Pons (tissue), 1 donor: ENCODE data around the gene TMSB4X.
"Not testable (repeated sequence)": the region's sequence is repeated elsewhere in the genome, so short reads cannot be mapped to it uniquely, and the experiment has no call there.

Source experiments
- DNase-seq: peaks from one replicate; pipeline ENCODE4 v3.0.0-alpha.2; 2016; ENCODE audit warnings: low spot score

Gene TMSB4X

DNA sequence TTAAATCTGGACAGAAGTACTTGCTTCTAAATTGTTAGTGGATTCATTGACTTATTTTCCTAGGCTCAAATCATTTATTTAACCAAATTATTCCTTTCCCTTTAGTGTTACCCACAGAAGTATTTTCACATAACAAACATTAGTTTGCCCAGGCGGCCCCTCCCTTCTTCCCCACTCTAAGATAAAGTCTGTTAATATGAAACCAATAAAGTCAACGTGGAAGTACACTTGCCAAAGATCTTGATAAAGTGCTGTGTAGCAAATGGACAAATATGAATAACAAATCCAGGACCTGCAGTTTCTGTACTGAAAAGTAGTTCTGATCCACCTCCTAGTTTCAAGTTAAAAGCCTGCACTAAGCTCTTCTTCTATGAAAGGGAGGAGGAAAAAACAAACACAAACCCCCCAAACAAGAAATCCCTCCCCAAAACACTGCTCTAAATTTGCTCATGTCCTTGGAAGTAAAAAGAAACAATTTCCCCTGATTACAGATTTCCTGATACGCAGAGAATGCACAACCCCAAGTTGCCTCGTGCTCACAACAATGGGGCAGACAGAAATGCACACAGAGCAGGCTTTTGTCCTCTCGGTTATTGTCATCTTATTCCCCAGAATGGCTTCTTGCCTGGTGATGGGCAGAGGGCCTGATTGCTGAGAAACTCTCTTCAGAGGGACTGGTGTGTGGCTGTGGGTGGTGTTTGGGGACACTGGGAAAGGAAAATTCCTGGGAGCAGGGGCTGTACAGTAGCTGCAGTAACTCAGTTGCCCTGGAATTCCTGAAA lies 23.2 kb downstream of the TMSB4X start:
- DNase-seq: peak; percentile 92

GRCh38 chrX:12999422-12999821 lies 24.5 kb downstream of the TMSB4X start:
- DNase-seq: no peak

- DNase-seq: peak; percentile 67
Observed at GRCh38 chrX:13000301-13000811, 25.4 kb downstream of the TMSB4X start.

DNA sequence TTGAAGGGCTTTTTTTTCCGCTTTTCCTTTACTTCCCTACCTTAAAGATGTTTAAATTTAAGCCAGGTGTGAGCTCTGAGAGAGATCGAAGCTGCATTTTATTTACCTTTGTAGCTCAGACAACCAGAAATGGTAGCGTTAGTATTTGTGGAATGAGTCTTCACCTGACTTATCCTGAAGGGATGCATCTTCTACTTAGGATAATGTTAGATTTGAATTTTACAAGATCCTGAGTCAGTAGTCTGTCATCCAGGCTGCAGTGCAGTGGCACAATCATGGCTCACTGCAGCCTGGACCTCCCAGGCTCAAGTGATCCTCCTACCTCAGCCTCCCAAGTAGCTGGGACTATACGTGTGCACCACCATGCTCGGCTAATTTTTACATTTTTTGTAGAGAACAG lies 26.2 kb downstream of the TMSB4X start:
- DNase-seq: no peak

- DNase-seq: no peak
Observed at GRCh38 chrX:13001961-13002671, 27.2 kb downstream of the TMSB4X start.

DNA sequence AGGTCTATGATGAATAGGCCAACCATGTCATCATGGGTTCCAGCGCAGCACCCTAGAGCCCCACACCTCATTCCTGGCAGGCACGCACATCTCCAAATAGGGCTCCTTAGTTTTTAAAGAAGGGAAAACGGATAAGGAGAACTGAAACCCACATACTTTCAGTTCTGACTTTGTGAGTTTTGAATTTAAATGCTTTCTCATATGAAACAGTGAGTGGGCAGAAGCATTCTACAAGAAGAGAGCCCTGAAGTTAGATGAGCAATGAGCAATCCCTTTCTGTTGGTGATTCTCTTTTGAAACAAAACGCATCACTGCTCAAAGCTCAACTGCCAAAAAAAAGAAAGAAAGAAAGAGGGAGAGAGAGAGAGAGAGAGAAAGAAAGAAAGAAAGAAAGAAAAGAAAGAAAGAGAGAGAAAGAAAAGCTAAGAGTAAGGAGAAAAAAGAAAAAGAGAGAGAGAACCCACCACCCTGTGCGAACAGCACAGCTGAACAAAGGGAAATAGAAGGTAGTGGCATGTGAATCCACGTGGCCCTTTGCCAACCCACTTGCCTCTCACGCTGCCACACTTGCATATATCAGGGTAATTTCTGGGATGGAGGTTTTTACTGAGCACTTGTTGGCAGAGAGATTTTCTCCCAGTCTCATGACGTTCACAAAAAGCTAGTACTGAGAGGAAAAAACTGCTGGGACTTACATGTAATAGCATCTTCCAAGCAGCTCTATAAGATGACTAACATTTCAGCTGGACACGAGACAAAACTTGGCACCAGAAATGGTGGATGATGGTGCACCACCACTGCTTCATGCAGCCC lies 31.0 kb downstream of the TMSB4X start:
- peak; percentile 36 for DNase-seq

GRCh38 chrX:13007519-13008188 lies 32.7 kb downstream of the TMSB4X start:
- no peak for DNase-seq

GRCh38 chrX:13008189-13008533 lies 33.3 kb downstream of the TMSB4X start:
- DNase-seq: no peak

- DNase-seq: no peak
Observed at GRCh38 chrX:13008851-13009250, 33.9 kb downstream of the TMSB4X start.

DNA sequence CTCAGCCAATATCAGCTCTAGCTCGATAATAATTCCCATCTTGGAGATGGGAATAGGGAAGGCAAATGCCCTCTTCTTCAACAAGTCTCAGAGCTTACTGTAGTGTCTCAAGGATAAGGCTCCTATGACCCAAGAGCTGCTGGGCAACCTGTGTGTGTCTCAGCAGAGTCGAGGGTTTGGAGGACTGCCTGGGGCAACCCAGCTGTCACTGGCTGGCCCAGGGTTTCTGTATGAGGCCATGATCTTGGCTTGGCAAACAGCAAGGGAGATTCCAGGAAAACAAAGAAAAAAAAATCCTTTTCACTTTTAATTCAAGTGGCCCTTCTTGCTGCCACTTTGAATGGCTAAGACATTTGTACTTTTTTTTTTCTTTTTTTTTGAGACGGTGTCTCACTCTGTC lies 34.4 kb downstream of the TMSB4X start:
- no peak for DNase-seq

GRCh38 chrX:13009844-13010243 lies 34.9 kb downstream of the TMSB4X start:
- no peak for DNase-seq

DNA sequence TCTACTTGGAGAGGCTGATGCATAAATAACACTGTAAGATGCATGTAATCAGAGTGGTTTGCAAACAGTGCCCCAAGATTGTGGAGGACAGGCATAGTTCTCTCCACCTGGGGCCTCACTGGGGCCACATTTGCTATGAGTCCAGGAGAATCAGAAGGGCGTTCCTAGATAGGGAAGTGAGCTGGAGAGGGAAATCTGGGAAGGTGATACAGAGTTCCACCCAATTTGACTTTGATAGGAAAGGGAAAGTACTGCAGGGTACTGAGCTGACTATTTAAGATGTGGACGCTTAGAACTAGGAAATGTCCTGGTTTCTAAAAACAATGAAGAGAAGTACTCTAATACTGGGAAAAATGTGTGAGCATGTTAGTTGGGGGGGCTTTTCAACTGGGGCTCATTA lies 35.6 kb downstream of the TMSB4X start:
- no peak for DNase-seq

GRCh38 chrX:13013363-13014110 lies 38.6 kb downstream of the TMSB4X start:
- peak; percentile 64 for DNase-seq

DNA sequence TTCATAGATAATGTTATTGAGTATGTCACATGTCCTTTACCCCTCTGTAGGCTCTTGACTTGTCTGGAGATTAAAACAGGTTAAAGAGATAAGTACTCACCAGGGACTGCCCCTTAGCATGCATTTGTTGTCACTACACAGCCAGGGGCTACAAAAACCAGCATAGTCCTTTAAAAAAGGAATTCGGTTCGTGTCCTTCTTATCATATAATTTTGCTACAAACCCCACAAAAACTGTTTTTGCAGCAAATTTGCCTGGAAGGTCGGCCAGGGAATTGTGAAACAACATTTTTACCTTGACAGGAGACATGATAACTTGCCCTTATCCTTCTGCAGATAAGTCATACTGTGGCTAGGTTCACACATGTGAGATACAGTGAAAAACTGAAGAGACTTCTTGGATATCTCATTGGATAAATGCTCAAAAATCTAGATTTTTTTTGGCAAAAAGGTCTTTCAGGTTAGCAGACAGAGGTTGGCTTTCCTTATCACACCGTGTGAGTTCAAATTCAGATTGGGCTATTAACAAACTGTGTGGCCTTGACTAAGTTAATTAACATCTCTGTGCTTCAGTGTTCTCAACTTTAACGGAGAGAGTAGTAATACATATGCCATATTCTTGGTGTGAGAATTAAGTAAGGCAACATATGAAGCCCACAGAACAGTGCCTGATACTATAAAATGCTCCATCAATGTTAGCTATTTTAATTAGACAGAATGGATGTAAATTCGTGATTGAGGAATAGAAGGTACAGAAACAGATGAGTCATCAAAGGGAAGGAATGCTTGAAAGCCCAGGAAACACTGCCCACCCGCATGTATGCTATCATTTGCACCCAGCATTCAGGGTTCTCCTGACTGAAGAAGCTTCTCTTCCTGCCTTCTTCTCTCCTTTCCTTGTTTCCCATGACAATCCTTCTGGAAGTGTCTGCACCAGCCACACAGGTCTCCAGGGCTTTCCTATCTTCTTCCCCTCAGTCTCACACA lies 39.5 kb downstream of the TMSB4X start:
- DNase-seq: no peak

DNA sequence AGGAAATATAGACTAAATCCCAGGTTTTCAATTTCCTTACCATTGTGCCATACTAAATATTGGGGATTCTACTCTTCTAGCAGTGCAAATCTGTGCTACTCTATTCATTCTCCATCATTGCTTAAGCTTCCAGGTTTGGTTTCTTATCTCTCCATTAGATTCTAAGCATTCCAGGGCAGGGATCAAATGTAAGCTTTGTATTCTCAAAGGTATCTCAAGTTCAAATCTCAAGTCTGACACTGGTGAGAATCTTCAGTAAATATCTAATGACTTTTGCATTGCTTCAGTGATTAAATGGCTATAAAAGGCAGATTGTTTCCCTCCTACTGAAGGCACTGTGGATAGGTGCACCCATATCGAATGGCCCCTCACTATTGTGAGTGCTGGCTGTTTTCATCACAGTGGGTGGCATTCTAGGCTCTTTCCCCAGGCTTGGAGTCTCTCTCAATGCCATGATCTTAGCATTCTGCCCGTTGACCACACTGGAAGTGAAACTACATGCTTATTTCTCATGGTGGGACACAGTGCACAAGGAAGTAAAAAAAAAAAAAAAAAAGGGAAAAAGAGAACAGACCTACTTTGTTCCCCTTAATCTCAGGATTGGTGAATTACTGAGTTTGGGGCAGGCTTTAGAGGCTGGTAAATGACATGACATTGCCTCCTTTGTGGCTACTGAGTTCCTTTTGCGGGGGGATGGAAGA lies 40.8 kb downstream of the TMSB4X start:
- DNase-seq: peak; percentile 56

DNA sequence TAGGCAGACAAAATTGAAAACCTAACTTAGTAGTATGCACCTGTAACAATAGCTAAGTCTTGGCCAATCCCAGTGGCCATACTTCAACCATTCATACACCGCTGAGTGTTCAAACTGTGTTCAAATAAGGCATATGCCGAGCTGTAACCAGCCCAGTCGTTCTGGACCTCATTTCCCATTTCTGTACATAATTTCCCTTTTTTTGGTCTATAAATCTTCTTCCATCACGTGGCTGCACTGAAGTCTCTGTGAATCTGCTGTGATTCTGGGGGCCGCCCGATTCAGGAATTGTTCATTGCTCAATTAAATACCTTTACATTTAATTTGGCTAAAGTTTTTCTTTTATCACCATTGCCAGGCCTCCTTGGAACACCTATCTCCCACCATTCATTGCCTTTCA lies 41.8 kb downstream of the TMSB4X start:
- DNase-seq: not testable (repeated sequence)

DNA sequence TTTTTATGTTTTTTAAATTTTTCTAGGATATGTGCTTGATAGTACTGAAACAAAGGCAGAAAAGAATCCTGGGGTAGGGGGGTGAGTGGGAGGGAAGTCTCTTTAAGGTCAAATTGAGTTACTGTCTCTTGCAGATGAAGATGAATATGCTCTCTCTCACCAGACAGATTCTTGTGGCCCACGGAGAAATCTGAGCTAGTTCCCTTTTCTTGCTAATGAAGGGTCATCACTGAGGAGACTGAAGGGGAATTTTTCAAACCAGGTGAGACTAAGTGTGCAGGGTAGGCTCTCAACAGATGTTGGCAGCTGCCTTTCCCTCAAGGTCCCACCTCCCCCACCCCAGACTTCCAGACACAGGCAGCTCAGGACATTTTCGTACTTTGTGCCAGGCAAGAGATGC lies 48.0 kb downstream of the TMSB4X start:
- no peak for DNase-seq

DNA sequence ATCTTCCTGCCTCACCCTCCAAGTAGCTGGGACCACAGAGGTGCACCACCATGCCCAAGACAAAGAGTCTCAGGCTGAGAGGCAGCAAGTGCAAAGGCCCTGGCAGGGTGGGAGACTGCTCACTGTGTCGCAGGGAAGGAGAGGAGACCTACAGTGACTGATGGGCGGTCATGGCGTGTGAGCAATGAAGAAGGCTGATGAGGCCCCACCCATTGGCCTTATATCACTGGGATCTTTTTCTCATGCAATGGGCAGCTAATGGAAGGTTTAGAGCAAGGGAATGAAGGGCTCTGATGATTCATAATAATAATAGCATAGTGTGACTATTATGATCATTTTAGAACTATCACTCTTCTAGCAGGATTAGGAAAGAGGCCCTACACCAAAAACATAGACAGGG lies 48.7 kb downstream of the TMSB4X start:
- DNase-seq: no peak

GRCh38 chrX:13023979-13024378 lies 49.1 kb downstream of the TMSB4X start:
- no peak for DNase-seq
